ENCODE results near the gene FAM120B.
"Not testable (repeated sequence)": the region's sequence is repeated elsewhere in the genome, so short reads cannot be mapped to it uniquely, and the experiment has no call there.

The FAM120B gene

DNA sequence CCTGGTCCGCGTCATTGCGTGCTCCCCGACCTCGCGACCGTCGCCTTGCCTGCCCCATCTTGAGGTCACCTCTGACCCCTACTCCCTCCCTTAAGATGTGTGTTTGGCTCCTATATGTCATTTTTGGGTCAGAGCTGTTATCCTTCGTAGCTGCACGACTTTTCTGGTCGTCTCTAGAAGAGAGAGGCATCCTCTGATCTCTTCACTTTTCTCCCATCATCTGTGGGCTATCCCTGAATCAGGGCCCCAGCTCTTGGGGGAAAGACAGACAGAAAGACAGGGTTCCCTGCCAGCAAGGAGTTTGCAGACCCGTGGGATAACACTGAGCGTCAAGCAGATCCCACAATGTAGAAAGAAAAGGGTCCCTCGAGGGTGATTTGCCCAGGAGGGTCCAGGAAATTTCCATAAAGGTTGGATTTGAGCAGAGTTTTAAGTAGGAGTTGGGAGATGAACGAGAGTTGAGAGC lies 555 bp downstream of the FAM120B start:
- DNase-seq: no peak

DNA sequence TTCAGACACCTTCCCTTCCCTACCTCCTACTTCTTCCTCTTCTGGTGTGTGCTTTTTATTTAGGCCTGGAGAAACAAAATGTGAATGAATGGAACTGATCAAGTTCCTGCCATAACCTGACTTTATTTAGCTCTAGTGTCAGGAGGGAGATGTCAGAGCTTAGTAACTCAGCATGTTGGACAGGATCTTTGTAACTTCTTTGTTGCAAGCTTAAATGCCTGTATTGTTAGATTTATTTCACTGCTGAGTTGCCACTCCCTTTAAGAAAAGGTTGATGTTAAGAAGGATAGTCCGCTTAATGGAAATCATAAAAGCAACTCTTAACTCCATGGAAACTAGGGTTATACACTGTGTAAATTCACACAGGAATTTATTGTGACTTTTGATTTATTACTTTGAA lies 2.2 kb downstream of the FAM120B start:
- DNase-seq: no peak

GRCh38 chr6:170311696-170312095 lies 5.1 kb downstream of the FAM120B start:
- no peak for DNase-seq

- DNase-seq: no peak
Observed at GRCh38 chr6:170312876-170313275, 6.3 kb downstream of the FAM120B start.

GRCh38 chr6:170313716-170314295 lies 7.2 kb downstream of the FAM120B start:
- no peak for DNase-seq

DNA sequence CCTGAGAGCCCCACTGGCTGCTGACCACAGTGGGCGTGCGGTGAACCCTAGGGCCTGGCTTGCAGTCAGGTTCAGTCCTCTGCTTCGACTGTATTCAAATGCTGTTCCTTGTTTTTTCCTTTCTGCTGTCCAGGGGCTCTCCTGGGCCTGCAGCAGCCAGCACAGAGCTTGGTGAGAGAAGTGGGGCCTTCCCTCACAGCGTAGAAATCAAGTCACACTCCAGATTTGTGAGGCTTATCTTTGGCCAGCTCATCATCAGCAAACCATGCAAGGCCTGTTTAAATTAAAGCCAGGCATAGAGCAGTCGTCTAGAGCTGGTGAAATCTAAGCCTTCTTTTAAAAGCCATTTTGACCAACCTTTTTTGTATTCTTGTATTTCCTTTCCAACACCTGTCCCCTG lies 8.4 kb downstream of the FAM120B start:
- DNase-seq: no peak

- DNase-seq: peak; percentile 29
Observed at GRCh38 chr6:170316071-170316470, 9.5 kb downstream of the FAM120B start.

DNA sequence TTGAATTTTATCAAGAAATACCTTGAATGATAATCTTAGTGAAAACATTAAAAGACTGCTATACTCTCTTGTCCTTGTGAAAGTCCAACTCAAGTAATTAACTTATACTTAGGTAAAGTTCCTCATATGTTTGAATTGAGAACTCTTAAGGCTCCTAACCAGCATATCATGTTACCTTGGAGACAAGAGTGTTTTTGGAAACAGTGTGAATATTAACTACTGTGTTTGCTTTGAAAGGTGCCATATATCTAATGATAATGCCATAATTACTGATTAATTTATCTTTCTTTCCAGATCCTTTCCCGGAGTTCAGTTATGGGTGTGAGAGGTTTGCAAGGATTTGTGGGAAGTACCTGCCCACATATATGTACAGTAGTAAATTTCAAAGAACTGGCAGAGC lies 10.5 kb downstream of the FAM120B start:
- DNase-seq: no peak

DNA sequence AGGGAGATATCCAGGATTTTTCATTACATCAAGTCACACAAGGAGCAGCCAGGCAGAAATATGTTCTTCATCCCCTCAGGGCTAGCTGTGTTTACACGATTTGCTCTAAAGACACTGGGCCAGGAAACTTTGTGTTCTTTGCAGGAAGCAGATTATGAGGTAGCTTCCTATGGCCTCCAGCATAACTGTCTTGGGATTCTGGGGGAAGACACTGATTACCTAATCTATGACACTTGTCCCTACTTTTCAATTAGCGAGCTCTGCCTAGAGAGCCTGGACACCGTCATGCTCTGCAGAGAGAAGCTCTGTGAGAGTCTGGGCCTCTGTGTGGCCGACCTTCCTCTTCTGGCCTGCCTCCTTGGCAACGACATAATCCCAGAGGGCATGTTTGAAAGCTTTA lies 11.2 kb downstream of the FAM120B start:
- no peak for DNase-seq

DNA sequence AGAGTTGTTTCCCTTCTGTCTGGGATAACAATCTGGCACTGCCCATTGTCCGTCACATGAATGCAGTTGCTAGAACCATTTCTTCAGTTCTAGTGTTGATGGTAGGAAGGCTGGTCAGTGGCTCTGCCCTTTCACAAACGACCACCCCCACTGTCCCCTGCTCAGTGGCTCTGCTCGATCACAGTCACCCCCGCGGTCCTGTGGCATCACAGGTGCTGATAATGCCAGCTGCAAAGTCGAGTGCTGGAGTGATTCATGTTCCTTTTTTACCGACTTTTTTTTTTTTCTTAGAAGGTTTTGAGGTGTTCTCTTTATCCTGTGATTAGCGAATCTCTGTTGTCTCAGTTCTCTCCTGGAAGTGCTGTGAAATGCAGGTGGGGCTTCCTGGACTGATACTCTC lies 22.8 kb downstream of the FAM120B start:
- no peak for DNase-seq

- DNase-seq: not testable (repeated sequence)
Observed at GRCh38 chr6:170335199-170335598, 28.6 kb downstream of the FAM120B start.

- DNase-seq: peak; percentile 83
Observed at GRCh38 chr6:170344631-170345576, 38.3 kb downstream of the FAM120B start.

DNA sequence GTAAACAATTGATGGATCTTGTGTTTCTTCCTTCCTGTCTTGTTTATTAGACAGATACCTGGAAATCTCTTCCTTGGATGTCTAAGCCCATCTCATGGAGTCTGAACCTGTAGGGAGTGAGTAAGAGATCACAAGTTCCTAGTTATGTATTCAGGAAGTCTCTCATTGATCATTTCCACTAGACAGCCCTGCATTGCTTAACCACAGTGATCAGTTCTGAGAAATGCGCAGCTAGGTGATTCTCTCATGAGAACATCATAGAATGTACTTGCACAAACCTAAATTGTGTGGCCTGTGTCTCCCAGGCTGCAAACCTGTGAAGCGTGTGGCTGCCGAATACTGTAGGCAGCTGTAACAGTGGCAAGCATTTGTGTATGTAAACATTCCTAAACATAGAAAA lies 39.1 kb downstream of the FAM120B start:
- no peak for DNase-seq

DNA sequence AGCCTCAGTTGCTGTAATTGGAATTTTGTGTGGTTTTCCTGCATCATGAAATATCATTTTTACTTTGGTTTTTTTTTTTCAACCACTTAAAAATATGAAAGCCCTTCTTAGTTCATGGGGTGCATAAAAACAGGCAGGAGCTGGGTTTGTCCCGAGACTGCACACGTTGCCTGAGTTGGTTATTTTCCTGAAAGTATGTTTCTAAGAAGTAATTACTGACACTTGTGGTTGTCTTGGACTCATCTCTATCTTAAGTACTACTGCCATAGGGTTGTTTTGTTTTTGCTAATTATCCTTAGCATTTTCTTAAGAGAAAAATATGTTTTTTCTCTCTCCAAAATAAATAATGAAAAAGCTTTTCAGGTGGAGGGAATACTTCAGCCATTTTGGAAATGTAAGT lies 40.1 kb downstream of the FAM120B start:
- no peak for DNase-seq

GRCh38 chr6:170347091-170347490 lies 40.5 kb downstream of the FAM120B start:
- DNase-seq: no peak

GRCh38 chr6:170347975-170348374 lies 41.4 kb downstream of the FAM120B start:
- no peak for DNase-seq

- DNase-seq: not testable (repeated sequence)
Observed at GRCh38 chr6:170351456-170351855, 44.9 kb downstream of the FAM120B start.

DNA sequence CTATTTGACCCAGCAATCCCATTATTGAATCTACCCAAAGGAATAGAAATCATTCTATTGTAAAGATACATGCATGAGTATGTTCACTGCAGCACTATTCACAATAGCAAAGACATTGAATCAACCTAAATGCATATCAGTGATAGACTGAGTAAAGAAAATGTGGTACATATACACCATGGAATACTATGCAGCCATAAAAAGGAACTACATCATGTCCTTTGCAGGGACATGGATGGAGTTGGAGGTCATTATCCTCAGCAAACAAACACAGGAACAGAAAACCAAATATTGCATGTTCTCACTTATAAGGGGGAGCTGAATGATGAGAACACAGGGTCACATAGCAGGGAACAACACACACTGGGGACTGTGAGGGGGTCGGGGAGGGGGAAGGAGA lies 48.6 kb downstream of the FAM120B start:
- DNase-seq: not testable (repeated sequence)

DNA sequence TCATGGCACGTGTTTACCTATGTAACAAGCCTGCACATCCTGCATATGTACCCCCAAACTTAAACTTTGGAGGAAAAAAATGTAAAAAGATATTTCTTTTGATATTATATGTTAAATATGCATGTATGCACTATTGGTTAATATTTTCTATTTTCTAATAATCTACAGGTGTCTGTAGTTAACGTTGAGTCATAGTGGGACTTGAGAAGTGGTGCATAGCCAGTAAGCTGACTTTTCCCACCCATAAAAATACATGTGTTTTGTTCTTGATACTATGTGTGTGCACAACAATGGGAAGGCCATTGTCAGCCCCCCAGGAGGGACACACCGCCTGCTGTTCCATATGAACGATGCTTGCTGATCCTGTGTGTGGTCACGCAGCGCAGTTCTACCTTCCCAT lies 49.1 kb downstream of the FAM120B start:
- no peak for DNase-seq

DNA sequence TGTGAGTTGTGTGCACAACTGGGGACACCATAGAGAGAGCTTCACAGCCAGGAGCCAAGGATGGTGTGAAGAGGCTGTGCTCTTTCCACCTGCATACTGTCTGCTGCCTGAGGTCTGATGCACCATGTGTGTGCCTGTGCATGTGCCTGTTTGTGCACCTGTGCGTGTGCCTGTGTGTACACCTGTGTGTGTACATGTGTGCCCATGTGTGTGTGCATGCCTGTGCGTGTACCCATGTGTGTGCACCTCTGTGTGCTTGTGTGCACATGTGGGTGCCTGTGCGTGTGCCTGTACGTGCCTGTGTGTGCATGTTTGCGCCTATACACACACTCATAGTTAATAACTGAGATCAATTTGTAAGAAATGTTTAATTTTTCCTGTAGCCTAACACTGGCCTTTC lies 51.3 kb downstream of the FAM120B start:
- no peak for DNase-seq

DNA sequence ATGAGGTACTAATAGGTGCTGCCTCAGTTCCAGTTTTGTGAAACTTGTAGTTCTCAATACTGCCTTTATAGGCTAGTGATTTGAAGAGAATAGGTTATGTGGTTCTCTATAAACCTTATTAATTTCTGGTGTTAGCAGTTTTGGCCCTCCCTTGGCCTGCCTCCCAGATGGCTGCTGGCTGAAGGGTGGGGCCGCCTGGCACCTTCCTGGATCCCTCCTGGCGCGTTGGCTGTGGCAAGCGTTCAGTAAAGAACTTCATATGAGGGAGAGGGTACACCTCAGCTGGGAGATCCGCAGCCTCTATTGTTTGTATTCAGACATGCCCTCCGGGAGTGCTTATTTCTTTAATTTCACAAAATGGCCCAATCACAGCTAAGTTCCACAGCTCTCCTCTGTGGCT lies 51.9 kb downstream of the FAM120B start:
- no peak for DNase-seq

GRCh38 chr6:170360476-170360875 lies 53.9 kb downstream of the FAM120B start:
- no peak for DNase-seq

DNA sequence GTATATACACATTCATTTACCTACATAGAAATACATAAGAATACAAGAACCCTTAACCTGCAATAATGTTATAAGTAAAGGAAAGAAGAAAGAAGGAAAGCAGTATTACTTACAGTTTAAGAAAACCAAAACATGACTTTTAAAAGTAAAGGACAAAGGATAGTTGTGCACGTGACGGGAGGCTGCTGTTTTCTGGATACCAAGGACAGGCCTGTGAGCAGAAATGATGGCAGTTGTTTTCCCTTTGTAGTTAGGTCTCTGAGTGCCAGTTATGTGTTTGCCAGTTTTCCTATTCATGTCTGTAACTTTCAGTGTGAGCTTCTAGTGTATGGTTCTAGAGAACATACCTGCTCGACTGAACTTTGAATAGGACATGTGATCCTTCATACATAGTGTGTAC lies 54.8 kb downstream of the FAM120B start:
- no peak for DNase-seq

- no peak for DNase-seq
Observed at GRCh38 chr6:170362121-170362520, 55.6 kb downstream of the FAM120B start.
